Left cardiac atrium (tissue), 4 donors: ENCODE results near the gene PRKAG2. TPM values are rescaled to one million over a fixed set of nuclear protein-coding genes. Genes with fewer than 3 reads are reported as not detected.
A peak's percentile ranks its signal among the peaks of the same experiment; 100 is the strongest.

ENCODE experiments used
- ATAC-seq, 2 donors: fragments of 200-7000 bp; cut with Tn5 transposase; one replicate each; pipeline ENCODE4 v1.9.1; 2020; ENCODE audit warnings: mild to moderate bottlenecking in 2 of 2, moderate library complexity in 2 of 2
- DNase-seq: peaks from one replicate; pipeline ENCODE4 v3.0.0-alpha.2; 2020
- intact Hi-C, 2 donors: fragments of 100-400 bp; cut with DNase I; formaldehyde crosslinking; loops; one replicate each; pipeline versions ENCODE4 v1.14.1 to v1.15.1; 2022 to 2023
- total RNA-seq, 2 donors: library from RNA; stranded (reverse); fragmentation: NEBNext Ultra II Directional; extraction: Animal tissue kit (Norgen Biotek cat#: 25700); gene quantifications; one replicate each; pipeline ENCODE4 v1.2.1, GENCODE V29; 2021
- donor health status: DM: no; HTN: yes; CAD: no.
- donor health status: DM: no; HTN: yes; CAD: no; lungs with severe emphysema.
- donor health status: DM: yes; HTN: yes; CAD: no.
- donor health status: Dilated cardiomyopathy.

The PRKAG2 gene
- total RNA-seq, 2 donors from 2014 or later = 141 to 253 TPM

GRCh38 chr7:151735186-151735850 is 141.6 kb downstream of the PRKAG2 start:
- ATAC-seq = peak; percentile 4 to 17
- DNase-seq = no peak
- intact Hi-C loops = loop anchor here in 1 of 2 donors (10.0 kb wide), 1 partner anchor 111 kb away; no protein-coding TSS in a partner anchor

DNA sequence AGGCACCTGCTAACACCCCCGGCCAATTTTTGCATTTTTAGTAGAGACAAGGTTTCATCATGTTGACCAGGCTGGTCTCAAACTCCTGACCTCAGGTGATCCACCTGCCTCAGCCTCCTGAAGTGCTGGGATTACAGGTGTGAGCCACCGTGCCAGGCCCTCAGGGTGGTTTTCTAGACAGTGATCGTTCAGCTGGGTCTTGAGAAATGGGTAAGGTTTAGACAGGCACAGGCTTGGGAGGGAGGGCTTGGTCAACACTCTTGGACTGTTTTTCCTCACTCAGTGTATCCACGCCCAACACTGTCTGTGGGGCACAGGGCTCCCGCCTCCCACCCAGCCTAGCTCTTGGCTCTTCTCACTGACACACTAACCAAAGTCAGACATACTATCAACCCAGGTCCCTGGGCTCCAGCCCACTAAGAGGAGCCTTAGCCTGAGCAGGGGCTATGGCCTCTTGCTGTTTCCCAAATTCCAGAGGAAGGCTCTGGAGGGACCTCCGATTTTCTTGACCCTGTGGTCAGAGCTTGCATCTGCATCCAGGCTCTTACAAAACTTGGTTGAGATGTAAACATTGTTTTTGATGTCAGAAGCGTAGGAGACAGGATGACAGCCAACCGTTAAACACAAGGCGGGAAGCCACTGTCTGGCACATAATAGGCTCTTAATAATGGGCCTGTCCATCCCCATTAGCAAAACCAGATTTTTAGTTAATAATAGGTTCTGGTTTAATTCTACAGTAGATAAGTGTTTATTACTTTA is 143.9 kb downstream of the PRKAG2 start:
- DNase-seq (no peak), ATAC-seq (peak; percentile 3 to 28)
- intact Hi-C loops = loop anchor here in 1 of 2 donors (10.0 kb wide), 1 partner anchor 108 kb away; no protein-coding TSS in a partner anchor

DNA sequence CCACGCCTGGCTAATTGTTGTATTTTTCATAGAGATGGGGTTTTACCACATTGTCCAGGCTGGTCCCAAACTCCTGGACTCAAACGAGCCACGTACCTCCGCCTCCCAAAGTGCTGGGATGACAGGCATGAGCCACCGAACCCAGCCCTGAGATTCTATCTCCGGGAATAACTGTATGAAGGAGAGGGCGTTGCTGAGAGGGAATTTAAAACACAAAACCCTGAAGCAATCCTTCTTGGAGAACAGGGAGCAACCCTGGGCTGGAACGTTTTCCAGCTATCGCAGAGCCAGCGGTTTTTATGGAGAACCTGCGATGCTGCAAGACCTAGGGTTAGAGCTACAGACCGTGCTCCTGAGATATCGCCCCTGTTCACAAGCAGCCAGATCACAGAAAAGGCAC is 144.6 kb downstream of the PRKAG2 start:
- DNase-seq (no peak), ATAC-seq (no peak)
- intact Hi-C loops = loop anchor here in 1 of 2 donors (10.0 kb wide), 1 partner anchor 107 kb away; no protein-coding TSS in a partner anchor

DNA sequence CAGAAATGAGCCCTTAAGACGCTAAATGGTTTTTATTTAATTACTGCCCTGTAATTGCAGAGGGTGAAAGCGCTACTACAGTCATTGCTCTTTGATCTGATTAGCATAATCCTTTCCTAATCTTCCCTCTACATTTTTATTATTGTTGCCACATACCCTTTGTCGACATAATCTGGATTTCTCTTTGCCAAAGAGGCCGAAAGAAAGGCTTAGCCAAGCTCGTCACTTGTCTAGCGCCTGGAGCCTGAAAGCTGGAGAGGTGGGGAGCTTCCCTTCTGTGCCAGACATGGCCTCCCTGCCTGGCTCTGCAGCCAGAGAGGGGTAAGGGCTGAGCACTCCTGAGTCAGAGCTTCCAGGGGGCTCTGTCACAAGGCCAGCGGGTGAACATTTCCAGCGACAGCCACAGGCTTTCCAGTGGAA is 145.9 kb downstream of the PRKAG2 start:
- DNase-seq (no peak), ATAC-seq (peak; percentile 35 to 45)
- intact Hi-C loops = loop anchor here in 1 of 2 donors (10.0 kb wide), 1 partner anchor 106 kb away; no protein-coding TSS in a partner anchor

GRCh38 chr7:151730591-151730990 is 146.3 kb downstream of the PRKAG2 start:
- ATAC-seq (no peak), DNase-seq (no peak)
- intact Hi-C loops = loop anchor here in 1 of 2 donors (10.0 kb wide), 1 partner anchor 106 kb away; no protein-coding TSS in a partner anchor

- intact Hi-C loops = no loop called here
Measured at GRCh38 chr7:151729521-151729921, 147.4 kb downstream of the PRKAG2 start.

GRCh38 chr7:151728746-151729145 is 148.2 kb downstream of the PRKAG2 start:
- ATAC-seq (peak; percentile 14 to 23), DNase-seq (peak; percentile 72)
- intact Hi-C loops = no loop called here

More at GRCh38 chr7:151729521-151729921, 147.4 kb downstream of the PRKAG2 start:
- no peak for DNase-seq
- no peak for ATAC-seq

DNA sequence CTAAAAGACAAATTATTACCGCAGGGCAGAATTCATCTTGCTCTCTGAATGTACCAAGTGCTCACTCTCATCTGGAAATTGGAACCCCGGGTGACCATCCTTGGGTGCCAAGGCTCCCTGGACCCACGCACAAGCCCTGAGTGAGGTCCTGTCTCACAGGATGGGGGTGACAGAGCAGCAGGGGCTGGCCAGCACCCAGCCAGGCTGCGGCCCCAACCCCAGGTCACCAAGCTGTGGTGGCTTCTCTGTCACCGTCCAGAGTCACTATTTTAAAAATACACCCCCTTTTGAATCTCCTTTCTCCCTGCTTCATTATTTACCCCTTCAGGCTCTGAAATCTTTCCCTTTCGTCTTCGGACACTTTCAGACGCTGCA is 148.6 kb downstream of the PRKAG2 start:
- intact Hi-C loops = no loop called here
- no peak for DNase-seq

GRCh38 chr7:151727579-151728285 is 149.2 kb downstream of the PRKAG2 start:
- intact Hi-C loops = no loop called here
- ATAC-seq (peak; percentile 36 to 90), DNase-seq (peak; percentile 84)

More for the DNA sequence above, 148.6 kb downstream of the PRKAG2 start:
- no peak for ATAC-seq

DNA sequence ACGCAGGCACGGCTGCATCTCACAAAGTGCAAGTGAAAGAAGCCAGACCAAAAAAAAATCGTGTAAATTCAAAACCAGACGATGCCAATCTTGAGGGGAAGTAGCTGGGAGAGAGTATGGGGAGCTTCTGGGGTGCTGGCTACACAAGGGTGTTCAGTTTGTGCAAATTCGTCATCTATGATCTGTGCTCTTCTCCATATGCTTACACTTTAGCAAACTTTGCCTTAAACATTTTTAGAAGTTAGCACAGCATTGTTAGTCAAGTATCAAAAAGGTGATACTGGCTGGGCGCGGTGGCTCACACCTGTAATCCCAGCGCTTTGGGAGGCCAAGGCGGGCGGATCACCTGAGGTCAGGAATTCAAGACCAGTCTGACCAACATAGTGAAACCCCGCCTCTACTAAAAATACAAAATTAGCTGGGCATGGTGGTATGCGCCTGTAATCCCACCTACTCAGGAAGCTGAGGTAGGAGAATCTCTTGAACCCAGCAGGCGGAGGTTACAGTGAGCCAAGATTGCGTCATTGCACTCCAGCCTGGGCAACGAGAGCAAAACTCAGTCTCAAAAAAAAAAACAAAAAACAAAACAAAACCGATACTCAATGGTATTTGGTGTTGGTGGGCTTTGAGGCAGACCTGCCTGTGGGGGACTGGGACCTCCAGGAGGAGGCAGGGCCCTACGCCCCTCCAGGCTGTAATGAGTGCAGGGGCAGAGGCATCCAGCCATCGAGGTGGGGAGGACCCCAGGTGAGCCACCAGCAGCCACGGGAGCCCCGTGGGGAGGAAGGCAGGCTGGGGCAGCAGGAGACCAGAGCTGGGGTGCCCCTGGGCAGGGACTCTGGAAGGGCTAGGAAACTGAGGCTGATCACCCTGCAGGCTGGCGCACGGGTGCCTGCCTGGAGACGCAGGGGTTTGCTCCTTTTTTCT is 150.0 kb downstream of the PRKAG2 start:
- DNase-seq (peak; percentile 8), ATAC-seq (no peak)
- intact Hi-C loops = no loop called here

- DNase-seq (peak; percentile 13), ATAC-seq (no peak)
- intact Hi-C loops = no loop called here
Measured at GRCh38 chr7:151725844-151726651, 150.9 kb downstream of the PRKAG2 start.

GRCh38 chr7:151724920-151725584 is 151.9 kb downstream of the PRKAG2 start:
- intact Hi-C loops = no loop called here
- no peak for DNase-seq
- ATAC-seq = no peak

DNA sequence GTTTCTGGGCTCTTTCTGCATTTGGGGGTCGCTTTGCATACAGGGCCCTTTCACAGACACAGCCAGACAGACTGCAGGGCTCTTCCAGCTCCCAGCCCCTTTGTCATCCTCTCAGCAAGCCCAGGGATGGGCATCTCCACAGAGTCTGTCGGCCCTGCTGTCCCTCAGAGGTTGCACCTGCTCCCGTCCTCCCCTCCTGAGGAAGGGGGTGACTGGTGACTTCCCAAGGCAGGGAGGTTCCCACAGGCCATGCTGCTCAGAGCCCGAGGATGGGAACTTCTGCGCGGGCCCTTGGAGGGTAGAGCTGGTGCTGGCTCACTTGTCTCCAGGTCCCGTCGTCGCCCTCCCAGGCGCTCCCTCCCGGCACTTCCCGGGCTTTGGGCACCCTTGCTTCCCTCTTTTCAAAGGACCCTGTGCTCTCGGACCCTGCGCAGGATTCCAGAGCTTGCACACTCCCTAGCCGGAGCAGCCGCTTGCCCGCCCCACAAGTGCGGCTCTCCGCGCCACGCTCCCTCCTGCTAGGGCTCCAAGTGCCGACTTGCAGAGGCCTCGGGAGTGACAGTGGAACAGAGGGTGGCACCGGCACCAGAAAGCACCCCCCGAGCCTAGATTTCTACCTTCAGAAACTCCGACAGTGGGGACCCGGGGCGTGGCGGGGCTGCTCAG is 152.5 kb downstream of the PRKAG2 start:
- intact Hi-C loops = no loop called here
- no peak for ATAC-seq
- DNase-seq = no peak

- intact Hi-C loops = no loop called here
- ATAC-seq (no peak), DNase-seq (no peak)
Measured at GRCh38 chr7:151723321-151723720, 153.6 kb downstream of the PRKAG2 start.

DNA sequence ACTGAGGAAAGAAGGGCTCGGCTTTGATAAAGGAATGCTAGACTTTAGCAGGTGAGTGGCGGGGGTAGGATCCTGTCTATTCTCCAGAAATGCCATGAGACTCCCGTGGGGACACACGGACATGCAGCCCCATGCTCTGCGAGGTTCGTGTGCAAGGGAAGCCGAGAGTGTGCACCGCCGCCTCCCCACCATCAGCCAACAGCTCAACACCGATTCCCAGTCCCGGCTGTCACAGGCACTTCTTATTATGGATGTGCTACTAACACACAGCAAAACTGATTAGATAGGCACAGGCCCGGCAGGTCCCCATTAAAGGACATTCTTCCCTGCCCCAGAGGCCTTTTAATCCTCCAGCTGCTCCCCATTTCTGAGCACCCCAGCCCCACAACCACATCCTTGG is 154.4 kb downstream of the PRKAG2 start:
- intact Hi-C loops = no loop called here
- DNase-seq (no peak), ATAC-seq (peak; percentile 50 to 63)

DNA sequence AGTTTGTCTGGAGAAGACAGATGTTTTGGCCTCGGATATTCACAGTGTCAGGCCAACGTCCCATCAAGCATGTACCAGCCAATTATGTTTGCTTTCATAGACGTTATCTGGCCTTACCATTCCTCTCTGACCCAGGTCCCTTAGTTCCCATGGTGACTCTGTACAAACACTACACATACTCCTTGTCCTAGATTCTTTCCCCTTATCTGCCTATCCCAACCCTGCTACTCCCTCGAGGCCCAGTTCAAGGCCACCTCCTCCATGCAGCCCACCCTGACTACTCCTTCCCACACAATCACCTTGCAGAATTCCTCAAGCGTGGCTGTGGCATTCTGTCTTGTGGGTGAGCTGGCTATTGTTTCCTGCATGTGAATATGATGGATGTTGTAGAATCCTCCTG is 155.2 kb downstream of the PRKAG2 start:
- intact Hi-C loops = no loop called here
- peak in 1 of 2 donors; percentile 21 for ATAC-seq
- no peak for DNase-seq

DNA sequence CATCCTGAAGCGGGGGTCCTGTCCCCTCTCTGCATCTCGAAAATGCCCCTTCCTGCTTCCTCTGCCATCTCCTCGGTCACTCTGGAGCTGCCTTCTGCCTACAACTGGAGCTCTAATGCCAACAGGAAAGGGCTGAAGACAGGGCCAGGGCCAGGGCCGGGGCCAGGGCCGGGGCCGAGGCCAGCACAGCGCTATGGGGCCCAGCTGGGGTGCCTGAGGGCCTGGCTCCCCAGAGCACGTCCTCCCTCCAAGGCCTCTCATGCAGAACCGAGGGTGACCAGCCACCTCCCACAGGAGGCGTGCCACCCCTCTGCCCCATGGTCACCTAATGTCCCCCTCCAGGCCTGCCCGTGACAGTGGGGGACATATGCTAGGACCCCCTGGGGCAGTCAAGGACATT is 155.7 kb downstream of the PRKAG2 start:
- intact Hi-C loops = no loop called here
- DNase-seq (no peak), ATAC-seq (peak in 1 of 2 donors; percentile 3)
